Activated T-helper 2 cell treated with anti-CD3 and anti-CD28 coated beads, Interferon-gamma antibody, Interleukin-2, Interleukin-4, amounts not matched to agents 10 μg/mL and 5 μg/mL and 100 μg/mL, durations not matched to agents 14 hours and 24 hours and 36 hours (primary cell): ENCODE results near the gene PTK7. TPM values are rescaled to one million over a fixed set of nuclear protein-coding genes. Genes with fewer than 3 reads are reported as not detected.
A peak's percentile ranks its signal among the peaks of the same experiment; 100 is the strongest.

ENCODE experiments used
- DNase-seq: peaks from one replicate; pipeline ENCODE4 v3.0.0; 2021; ENCODE audit warnings: low spot score
- H3K27ac Mint-ChIP-seq: one replicate; pipeline ENCODE4 v1.8.0; 2021; ENCODE audit warnings: mixed read lengths
- H3K27me3 Mint-ChIP-seq: one replicate; pipeline ENCODE4 v1.8.0; 2021; ENCODE audit warnings: low read depth, mixed read lengths
- H3K36me3 Mint-ChIP-seq: one replicate; pipeline ENCODE4 v1.8.0; 2021; ENCODE audit warnings: low read depth, mixed read lengths
- H3K4me1 Mint-ChIP-seq: one replicate; pipeline ENCODE4 v1.8.0; 2021; ENCODE audit warnings: low read depth, mixed read lengths
- H3K4me3 Mint-ChIP-seq: one replicate; pipeline ENCODE4 v1.8.0; 2021; ENCODE audit warnings: low read depth, mild to moderate bottlenecking, moderate library complexity, mixed read lengths
- H3K9me3 Mint-ChIP-seq: one replicate; pipeline ENCODE4 v1.8.0; 2021; ENCODE audit warnings: mixed read lengths
- intact Hi-C: fragments of 100-400 bp; cut with micrococcal nuclease; formaldehyde crosslinking; loops from one replicate; pipeline ENCODE4 v1.15.1; 2023
- total RNA-seq: library from RNA; stranded (reverse); gene quantifications from 2 replicates; pipeline ENCODE4 v1.2.3, GENCODE V29; 2022

PTK7 gene
- total RNA-seq, 1 donor from 2014 or later, result 3.7 TPM

DNA sequence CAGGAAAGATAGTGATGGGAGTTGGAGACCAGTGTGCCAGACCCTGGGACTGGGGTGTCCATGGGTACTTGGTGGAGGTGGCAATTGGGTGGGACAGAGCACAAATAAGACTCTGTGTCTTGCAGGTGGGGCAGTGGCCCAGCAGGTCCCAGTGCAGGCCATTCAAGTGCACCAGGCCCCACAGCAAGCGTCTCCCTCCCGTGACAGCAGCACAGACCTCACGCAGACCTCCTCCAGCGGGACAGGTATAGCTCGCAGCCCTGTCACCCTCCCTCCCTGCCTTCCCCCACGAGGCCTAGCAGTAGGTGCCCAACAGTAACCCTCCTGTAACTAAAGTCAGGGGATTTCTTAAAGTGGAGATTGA, 100.3 kb downstream of the PTK7 start:
- no peaks in the 10 kb centered on the region for H3K9me3 Mint-ChIP-seq
- intact Hi-C loops, result no loop called here
- no peak for DNase-seq
- H3K36me3 Mint-ChIP-seq, result peaks cover 59% of the 10 kb centered on the region
- H3K4me3 Mint-ChIP-seq, result no peak overlapping the region
- H3K4me1 Mint-ChIP-seq, result peaks cover 38% of the 10 kb centered on the region
- H3K27me3 Mint-ChIP-seq, result no peaks in the 10 kb centered on the region
- no peak overlapping the region for H3K27ac Mint-ChIP-seq

DNA sequence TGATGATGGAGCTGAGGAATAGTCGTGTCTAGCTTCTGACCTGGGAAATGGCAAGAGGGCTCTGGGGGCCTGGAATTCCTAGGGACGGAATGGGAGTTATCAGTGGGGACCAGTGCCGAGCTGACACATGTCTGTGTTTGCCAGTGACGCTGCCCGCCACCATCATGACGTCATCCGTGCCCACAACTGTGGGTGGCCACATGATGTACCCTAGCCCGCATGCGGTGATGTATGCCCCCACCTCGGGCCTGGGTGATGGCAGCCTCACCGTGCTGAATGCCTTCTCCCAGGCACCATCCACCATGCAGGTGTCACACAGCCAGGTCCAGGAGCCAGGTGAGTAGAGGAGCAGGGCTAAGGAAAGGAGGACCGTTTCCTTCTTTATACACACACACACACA, 102.0 kb downstream of the PTK7 start:
- intact Hi-C loops, result no loop called here
- DNase-seq, result no peak
- no peaks in the 10 kb centered on the region for H3K27me3 Mint-ChIP-seq
- no peaks in the 10 kb centered on the region for H3K9me3 Mint-ChIP-seq
- H3K4me1 Mint-ChIP-seq, result peaks cover 39% of the 10 kb centered on the region
- H3K4me3 Mint-ChIP-seq, result no peak overlapping the region
- H3K36me3 Mint-ChIP-seq, result peaks cover 51% of the 10 kb centered on the region
- H3K27ac Mint-ChIP-seq, result no peak overlapping the region

GRCh38 chr6:43178951-43179830, 103.1 kb downstream of the PTK7 start:
- Mint-ChIP-seq H3K4me3 (no peak overlapping the region), H3K27ac (no peak overlapping the region), H3K4me1 (peaks cover 38% of the 10 kb centered on the region), H3K9me3 (no peaks in the 10 kb centered on the region), H3K27me3 (no peaks in the 10 kb centered on the region), H3K36me3 (peaks cover 55% of the 10 kb centered on the region)
- no peak for DNase-seq
- intact Hi-C loops, result no loop called here

- no peak overlapping the region for H3K27ac Mint-ChIP-seq
- DNase-seq, result no peak
- peaks cover 40% of the 10 kb centered on the region for H3K4me1 Mint-ChIP-seq
- H3K4me3 Mint-ChIP-seq, result no peak overlapping the region
- no peaks in the 10 kb centered on the region for H3K9me3 Mint-ChIP-seq
- intact Hi-C loops, result no loop called here
- H3K27me3 Mint-ChIP-seq, result no peaks in the 10 kb centered on the region
- peaks cover 51% of the 10 kb centered on the region for H3K36me3 Mint-ChIP-seq
These were observed 103.9 kb downstream of the PTK7 start for GRCh38 chr6:43180058-43180457.

DNA sequence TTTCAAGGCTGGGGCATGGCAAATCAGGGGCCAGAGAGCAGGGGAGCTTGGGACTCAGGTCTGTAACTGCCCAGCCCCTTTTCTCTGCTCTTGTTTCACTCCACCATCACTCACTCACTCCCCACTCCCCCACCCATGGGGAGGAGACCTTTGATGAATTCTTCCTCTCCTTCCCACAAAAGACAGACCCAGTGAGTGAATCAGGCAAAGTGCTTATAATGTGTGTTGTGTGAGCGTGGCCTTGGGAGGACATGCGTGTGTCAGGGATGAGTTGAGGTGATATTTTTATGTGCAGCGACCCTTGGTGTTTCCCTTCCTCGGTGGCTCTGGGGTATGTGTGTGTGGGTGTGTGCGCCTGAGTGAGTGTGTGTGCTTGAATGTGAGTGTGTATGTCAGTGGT, 104.9 kb downstream of the PTK7 start:
- no peaks in the 10 kb centered on the region for H3K9me3 Mint-ChIP-seq
- peak overlapping the region; percentile 80 for H3K27ac Mint-ChIP-seq
- DNase-seq, result no peak
- peak overlapping the region; percentile 98 for H3K4me3 Mint-ChIP-seq
- intact Hi-C loops, result no loop called here
- H3K27me3 Mint-ChIP-seq, result no peaks in the 10 kb centered on the region
- H3K36me3 Mint-ChIP-seq, result peaks cover 43% of the 10 kb centered on the region
- peaks cover 37% of the 10 kb centered on the region for H3K4me1 Mint-ChIP-seq

DNA sequence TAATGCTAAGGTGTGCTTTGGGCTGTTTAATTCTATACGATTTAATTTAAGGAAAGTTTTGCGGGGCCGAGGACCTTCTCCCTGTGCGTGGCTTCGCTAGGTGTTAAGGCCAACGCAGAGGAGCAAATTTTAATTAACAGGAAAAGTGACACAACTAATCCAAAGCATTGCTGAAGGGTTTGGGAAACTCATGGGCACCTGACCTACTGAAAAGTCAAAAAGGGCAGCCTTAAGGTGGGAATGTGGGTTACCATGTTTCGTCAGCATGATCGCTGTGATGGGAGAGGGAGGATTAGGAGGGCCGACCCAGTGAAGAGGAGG, 105.5 kb downstream of the PTK7 start:
- Mint-ChIP-seq H3K36me3 (peaks cover 42% of the 10 kb centered on the region), H3K4me1 (peaks cover 38% of the 10 kb centered on the region), H3K4me3 (peak overlapping the region; percentile 98), H3K27ac (peak overlapping the region; percentile 80), H3K9me3 (no peaks in the 10 kb centered on the region), H3K27me3 (no peaks in the 10 kb centered on the region)
- intact Hi-C loops, result no loop called here
- no peak for DNase-seq

GRCh38 chr6:43181942-43182860, 106.1 kb downstream of the PTK7 start, which contains the start of gene CUL9:
Gene CUL9 (plus strand): TSS chr6:43182196. CDS start chr6:43184311, 2,115 bp downstream.
- peaks cover 38% of the 10 kb centered on the region for H3K4me1 Mint-ChIP-seq
- peak within 1 kb of the TSS; percentile 98 for H3K4me3 Mint-ChIP-seq
- peak; percentile 76 for DNase-seq
- intact Hi-C loops, result loop anchor here (1.0 kb wide), 1 partner anchor 8 kb away; no protein-coding TSS in a partner anchor
- H3K36me3 Mint-ChIP-seq, result peaks cover 37% of the 10 kb centered on the region
- no peaks in the 10 kb centered on the region for H3K9me3 Mint-ChIP-seq
- peak within 1 kb of the TSS; percentile 82 for H3K27ac Mint-ChIP-seq
- H3K27me3 Mint-ChIP-seq, result no peaks in the 10 kb centered on the region

GRCh38 chr6:43183441-43183840, 107.3 kb downstream of the PTK7 start:
- DNase-seq, result no peak
- Mint-ChIP-seq H3K9me3 (no peaks in the 10 kb centered on the region), H3K4me1 (peaks cover 38% of the 10 kb centered on the region), H3K4me3 (peak overlapping the region; percentile 98), H3K27ac (peak overlapping the region; percentile 82), H3K27me3 (no peaks in the 10 kb centered on the region), H3K36me3 (peaks cover 30% of the 10 kb centered on the region)
- intact Hi-C loops, result no loop called here

GRCh38 chr6:43184268-43184985, 108.3 kb downstream of the PTK7 start:
- peaks cover 21% of the 10 kb centered on the region for H3K36me3 Mint-ChIP-seq
- intact Hi-C loops, result no loop called here
- peak overlapping the region; percentile 63 for H3K4me3 Mint-ChIP-seq
- H3K27ac Mint-ChIP-seq, result peak overlapping the region; percentile 29
- no peaks in the 10 kb centered on the region for H3K9me3 Mint-ChIP-seq
- DNase-seq, result no peak
- H3K27me3 Mint-ChIP-seq, result no peaks in the 10 kb centered on the region
- peaks cover 38% of the 10 kb centered on the region for H3K4me1 Mint-ChIP-seq

DNA sequence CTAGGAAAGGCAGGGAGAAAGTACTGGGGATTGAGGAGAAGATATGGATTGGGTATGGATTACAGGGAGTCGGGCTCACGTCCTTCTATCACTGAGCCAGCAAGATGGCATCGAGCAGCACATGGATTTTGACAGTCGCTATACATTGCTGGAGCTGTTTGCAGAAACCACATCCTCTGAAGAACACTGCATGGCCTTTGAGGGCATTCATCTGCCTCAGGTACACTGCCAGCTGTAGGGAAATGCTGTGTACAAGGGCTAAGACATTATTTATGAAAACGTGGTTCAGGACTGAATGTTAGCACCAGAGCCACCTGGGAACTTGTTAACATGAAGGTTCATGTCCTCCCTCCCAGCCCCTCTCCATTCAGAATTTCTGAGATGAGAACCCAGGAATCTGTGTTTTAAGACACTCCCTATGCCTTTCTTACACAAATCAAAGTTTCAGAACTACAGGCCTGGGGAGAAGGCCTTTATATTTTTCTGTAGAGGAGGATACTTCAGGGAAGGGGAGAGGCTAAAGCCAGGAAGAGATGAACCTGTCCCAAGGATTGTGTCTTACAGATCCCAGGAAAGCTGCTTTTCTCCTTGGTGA, 109.4 kb downstream of the PTK7 start:
- Mint-ChIP-seq H3K27ac (peak overlapping the region; percentile 10), H3K4me1 (peaks cover 38% of the 10 kb centered on the region), H3K27me3 (no peaks in the 10 kb centered on the region), H3K36me3 (peaks cover 24% of the 10 kb centered on the region), H3K4me3 (no peak overlapping the region), H3K9me3 (no peaks in the 10 kb centered on the region)
- no peak for DNase-seq
- intact Hi-C loops, result no loop called here

DNA sequence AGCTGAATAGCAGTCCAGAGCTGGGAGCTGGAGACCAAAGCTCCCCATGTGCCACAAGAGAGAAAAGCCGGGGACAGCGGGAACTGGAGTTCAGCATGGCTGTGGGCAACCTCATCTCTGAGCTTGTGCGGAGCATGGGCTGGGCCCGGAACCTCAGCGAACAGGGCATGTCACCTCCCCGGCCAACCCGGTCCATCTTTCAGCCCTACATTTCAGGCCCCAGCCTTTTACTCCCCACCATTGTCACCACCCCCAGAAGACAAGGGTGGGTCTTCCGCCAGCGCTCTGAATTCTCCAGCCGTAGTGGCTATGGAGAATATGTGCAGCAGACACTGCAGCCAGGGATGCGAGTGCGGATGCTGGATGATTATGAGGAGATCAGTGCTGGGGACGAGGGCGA, 109.9 kb downstream of the PTK7 start:
- Mint-ChIP-seq H3K36me3 (peaks cover 22% of the 10 kb centered on the region), H3K27me3 (no peaks in the 10 kb centered on the region), H3K4me3 (no peak overlapping the region), H3K27ac (no peak overlapping the region), H3K9me3 (no peaks in the 10 kb centered on the region), H3K4me1 (peaks cover 37% of the 10 kb centered on the region)
- DNase-seq, result no peak
- intact Hi-C loops, result no loop called here

DNA sequence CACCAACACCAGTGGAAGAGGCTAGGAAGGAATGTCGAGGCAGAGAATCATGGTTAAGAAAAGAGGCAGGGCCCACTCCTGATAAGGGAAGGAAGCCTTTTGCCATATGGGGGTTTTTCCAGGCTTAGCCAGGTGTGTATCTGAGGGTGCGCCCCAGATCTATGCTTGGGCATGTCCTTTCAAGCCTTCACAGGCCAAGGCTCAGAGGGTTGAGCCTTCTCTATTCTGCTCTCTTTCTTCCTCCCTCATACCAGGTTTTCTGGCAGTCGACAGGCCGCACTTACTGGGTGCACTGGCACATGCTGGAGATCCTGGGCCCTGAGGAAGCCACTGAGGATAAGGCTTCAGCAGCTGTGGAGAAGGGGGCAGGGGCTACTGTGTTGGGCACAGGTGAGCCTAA, 110.6 kb downstream of the PTK7 start:
- no peak for DNase-seq
- peaks cover 20% of the 10 kb centered on the region for H3K36me3 Mint-ChIP-seq
- no peaks in the 10 kb centered on the region for H3K9me3 Mint-ChIP-seq
- H3K4me3 Mint-ChIP-seq, result no peak overlapping the region
- intact Hi-C loops, result no loop called here
- peaks cover 30% of the 10 kb centered on the region for H3K4me1 Mint-ChIP-seq
- no peak overlapping the region for H3K27ac Mint-ChIP-seq
- H3K27me3 Mint-ChIP-seq, result no peaks in the 10 kb centered on the region
